Measurements from ENCODE around the gene ADPGK. TPM values are rescaled to one million over a fixed set of nuclear protein-coding genes. Genes with fewer than 3 reads are reported as not detected.

Gene ADPGK
- total RNA-seq, 4 donors from 2014 or later, result 31.7 to 87.2 (median 53.4) TPM

DNA sequence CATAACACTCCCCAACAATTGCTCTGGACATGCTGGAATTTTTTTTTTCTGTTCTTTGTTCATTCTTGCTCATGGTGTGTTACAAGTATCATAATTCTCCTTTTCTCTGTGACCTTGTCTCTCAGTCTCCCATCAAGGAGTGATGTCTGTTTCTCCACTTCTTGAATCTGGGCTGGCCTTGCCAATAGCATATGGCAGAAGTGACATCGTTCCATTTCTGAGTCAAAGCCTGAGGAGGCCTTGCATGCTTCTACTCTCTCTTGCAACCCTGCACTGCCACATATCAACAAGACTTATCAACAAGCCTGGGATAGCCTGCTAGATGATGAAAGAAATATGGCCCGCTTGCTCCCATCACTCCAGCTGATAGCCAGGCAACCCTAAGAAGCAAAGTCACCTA lies 8.9 kb upstream of the ADPGK start:
- TF ChIP-seq POLR2A (IDR thresholded peaks at IDR 0.05), result no peak
- TF ChIP-seq, protein P1, sequence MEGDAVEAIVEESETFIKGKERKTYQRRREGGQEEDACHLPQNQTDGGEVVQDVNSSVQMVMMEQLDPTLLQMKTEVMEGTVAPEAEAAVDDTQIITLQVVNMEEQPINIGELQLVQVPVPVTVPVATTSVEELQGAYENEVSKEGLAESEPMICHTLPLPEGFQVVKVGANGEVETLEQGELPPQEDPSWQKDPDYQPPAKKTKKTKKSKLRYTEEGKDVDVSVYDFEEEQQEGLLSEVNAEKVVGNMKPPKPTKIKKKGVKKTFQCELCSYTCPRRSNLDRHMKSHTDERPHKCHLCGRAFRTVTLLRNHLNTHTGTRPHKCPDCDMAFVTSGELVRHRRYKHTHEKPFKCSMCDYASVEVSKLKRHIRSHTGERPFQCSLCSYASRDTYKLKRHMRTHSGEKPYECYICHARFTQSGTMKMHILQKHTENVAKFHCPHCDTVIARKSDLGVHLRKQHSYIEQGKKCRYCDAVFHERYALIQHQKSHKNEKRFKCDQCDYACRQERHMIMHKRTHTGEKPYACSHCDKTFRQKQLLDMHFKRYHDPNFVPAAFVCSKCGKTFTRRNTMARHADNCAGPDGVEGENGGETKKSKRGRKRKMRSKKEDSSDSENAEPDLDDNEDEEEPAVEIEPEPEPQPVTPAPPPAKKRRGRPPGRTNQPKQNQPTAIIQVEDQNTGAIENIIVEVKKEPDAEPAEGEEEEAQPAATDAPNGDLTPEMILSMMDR (IDR thresholded peaks at IDR 0.05), result no peak
- Histone ChIP-seq H3K9me3 (no peaks in the 10 kb centered on the region), H3K27ac (no peak overlapping the region), H3K27me3 (no peaks in the 10 kb centered on the region), H3K36me3 (no peaks in the 10 kb centered on the region), H3K4me3 (no peak overlapping the region), H3K4me1 (peaks cover 3 to 10% (median 9%) of the 10 kb centered on the region in 4 donors)
- intact Hi-C loops (cut with DNase I; ENCODE audit: low total_unique reads), result no loop called here
- in situ Hi-C loops (cut with MboI; ENCODE audit: low pct_ligation_motif_present in 1 of 4, low pct_unique_long_range_greater_than_20kb in 1 of 4, low sequenced_read_pairs in 3 of 4), result loop anchor here (10.0 to 25.0 kb wide), 3 partner anchors 282 to 470 kb away; no protein-coding TSS in a partner anchor
- DNase-seq, result no peak
- 90% methylated on average over 2 of the region's 2 CpGs; no CpG with 5 or more reads in 1 of the 2 donors for WGBS, 2 donors (ENCODE audit: low coverage in 1 of 2)

DNA sequence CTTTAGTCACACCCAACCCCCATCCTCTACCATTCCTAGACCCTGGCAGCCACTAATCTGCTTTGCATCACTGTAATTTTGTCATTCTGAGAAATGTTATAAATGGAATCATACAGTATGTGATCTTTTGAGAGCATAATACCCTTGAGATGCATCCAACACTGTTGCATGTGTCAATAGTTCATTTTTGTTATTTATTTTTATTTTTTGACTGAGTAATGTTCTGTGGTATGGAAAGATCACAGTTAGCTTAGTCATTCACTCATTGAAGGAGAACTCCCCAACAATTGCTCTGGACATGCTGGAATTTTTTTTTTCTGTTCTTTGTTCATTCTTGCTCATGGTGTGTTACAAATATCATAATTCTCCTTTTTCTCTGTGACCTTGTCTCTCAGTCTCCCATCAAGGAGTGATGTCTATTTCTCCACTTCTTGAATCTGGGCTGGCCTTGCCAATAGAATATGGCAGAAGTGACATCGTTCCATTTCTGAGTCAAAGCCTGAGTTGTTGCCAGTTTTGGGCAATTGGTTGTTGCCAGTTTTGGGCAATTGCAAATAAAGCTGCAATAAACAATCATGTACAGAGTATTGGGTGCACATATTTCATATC lies 6.8 kb upstream of the ADPGK start:
- no peak for TF ChIP-seq EP300 (IDR thresholded peaks at IDR 0.05; ENCODE audit: low read depth)
- TF ChIP-seq POLR2AphosphoS5 (IDR thresholded peaks at IDR 0.05), result no peak
- TF ChIP-seq POLR2A (IDR thresholded peaks at IDR 0.05), result no peak
- TF ChIP-seq, protein P1 (IDR thresholded peaks at IDR 0.05), result no peak
- WGBS, 2 donors (ENCODE audit: low coverage in 1 of 2), result 50 to 66% methylated on average over 1 of the region's 1 CpG
- Histone ChIP-seq H3K36me3 (no peaks in the 10 kb centered on the region), H3K4me1 (no peaks in the 10 kb centered on the region), H3K9me3 (no peaks in the 10 kb centered on the region), H3K27ac (no peak overlapping the region), H3K27me3 (no peaks in the 10 kb centered on the region), H3K4me3 (no peak overlapping the region)
- no peak for DNase-seq
- intact Hi-C loops (cut with DNase I; ENCODE audit: low total_unique reads), result no loop called here
- in situ Hi-C loops (cut with MboI; ENCODE audit: low pct_ligation_motif_present in 1 of 4, low pct_unique_long_range_greater_than_20kb in 1 of 4, low sequenced_read_pairs in 3 of 4), result loop anchor here (10.0 to 25.0 kb wide), 3 partner anchors 284 to 472 kb away; no protein-coding TSS in a partner anchor

DNA sequence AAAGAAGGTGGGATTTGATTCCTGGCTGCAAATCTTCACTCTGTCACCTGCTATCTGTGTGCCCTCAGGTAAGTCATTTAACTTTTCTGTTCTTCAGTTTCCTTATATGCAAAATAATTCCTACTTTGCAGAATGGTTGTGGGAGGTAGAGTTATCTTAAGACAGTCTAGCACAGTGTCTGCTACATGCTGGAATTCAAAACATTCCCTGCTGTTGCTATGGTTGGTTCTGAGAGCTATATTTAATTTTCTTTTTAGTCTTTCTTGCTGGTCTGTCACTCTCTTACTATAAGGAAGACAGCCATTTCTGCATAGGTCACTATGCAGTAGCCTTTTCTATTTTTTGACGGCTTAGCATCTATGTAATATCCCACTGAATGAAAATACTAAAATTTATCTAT lies 4.0 kb upstream of the ADPGK start:
- no peak for DNase-seq
- Histone ChIP-seq H3K27ac (no peak overlapping the region), H3K36me3 (no peaks in the 10 kb centered on the region), H3K9me3 (no peaks in the 10 kb centered on the region), H3K4me3 (no peak overlapping the region), H3K27me3 (no peaks in the 10 kb centered on the region), H3K4me1 (peaks cover 1 to 12% (median 9%) of the 10 kb centered on the region in 4 donors)
- intact Hi-C loops (cut with DNase I; ENCODE audit: low total_unique reads), result no loop called here
- TF ChIP-seq, protein P1 (IDR thresholded peaks at IDR 0.05), result no peak
- TF ChIP-seq EP300 (IDR thresholded peaks at IDR 0.05; ENCODE audit: low read depth) (no peak), POLR2A (IDR thresholded peaks at IDR 0.05) (no peak), POLR2AphosphoS5 (IDR thresholded peaks at IDR 0.05) (no peak)
- 78 to 87% methylated on average over 1 of the region's 1 CpG for WGBS, 2 donors (ENCODE audit: low coverage in 1 of 2)
- in situ Hi-C loops (cut with MboI; ENCODE audit: low pct_ligation_motif_present in 1 of 4, low pct_unique_long_range_greater_than_20kb in 1 of 4, low sequenced_read_pairs in 3 of 4), result loop anchor here in 3 of 4 donors (25.0 kb wide), 1 partner anchor 475 kb away; no protein-coding TSS in a partner anchor

DNA sequence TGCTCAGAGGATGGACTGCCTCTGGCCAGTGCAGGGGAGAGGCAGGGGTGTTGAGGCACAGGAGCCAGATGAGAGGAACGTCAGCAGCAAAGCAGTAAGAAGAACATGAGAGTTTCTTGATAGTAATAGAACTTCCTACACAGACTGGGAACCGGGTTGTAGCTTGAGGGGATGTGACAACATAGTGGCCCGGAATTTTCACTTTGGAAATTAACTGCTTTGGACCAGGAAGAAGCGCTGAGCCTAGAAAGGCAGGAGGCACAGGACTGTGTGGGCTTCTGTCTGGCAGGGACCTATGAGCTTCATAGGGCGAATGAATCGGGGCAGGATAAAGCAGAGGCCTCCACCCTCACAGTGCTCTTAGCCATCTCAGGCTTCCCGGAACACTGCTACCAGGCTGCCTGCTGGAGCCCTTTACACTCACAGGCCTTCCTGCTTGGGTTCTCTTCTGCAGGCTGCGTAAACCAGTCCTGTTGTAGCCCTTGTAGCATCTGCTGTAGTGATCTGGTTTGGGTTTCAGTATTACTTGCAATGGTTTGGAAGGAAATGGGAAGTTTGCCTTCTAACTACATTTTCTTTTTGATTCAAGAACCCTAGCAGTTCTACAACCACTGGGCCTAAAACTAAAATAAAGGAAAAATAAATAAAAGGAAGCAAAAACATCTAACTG lies 3.3 kb upstream of the ADPGK start:
- peaks cover 6 to 17% (median 16%) of the 10 kb centered on the region in 4 donors for H3K4me1 ChIP-seq
- 90 to 92% methylated on average over 4 to 8 of the region's 8 CpGs for WGBS, 2 donors (ENCODE audit: low coverage in 1 of 2)
- H3K4me3 ChIP-seq, result no peak overlapping the region
- intact Hi-C loops (cut with DNase I; ENCODE audit: low total_unique reads) (no loop called here), in situ Hi-C loops (cut with MboI; ENCODE audit: low pct_ligation_motif_present in 1 of 4, low pct_unique_long_range_greater_than_20kb in 1 of 4, low sequenced_read_pairs in 3 of 4) (loop anchor here in 3 of 4 donors (25.0 kb wide), 1 partner anchor 475 kb away; no protein-coding TSS in a partner anchor)
- TF ChIP-seq, protein P1 (IDR thresholded peaks at IDR 0.05), result no peak
- TF ChIP-seq POLR2A (IDR thresholded peaks at IDR 0.05), result no peak
- no peak for TF ChIP-seq EP300 (IDR thresholded peaks at IDR 0.05; ENCODE audit: low read depth)
- TF ChIP-seq POLR2AphosphoS5 (IDR thresholded peaks at IDR 0.05), result no peak
- no peak for DNase-seq
- H3K36me3 ChIP-seq, result no peaks in the 10 kb centered on the region
- H3K9me3 ChIP-seq, result no peaks in the 10 kb centered on the region
- no peaks in the 10 kb centered on the region for H3K27me3 ChIP-seq
- H3K27ac ChIP-seq, result no peak overlapping the region

Data from transverse colon (tissue), 4 donors.